Suprapubic skin (tissue), 4 donors: Measurements from ENCODE around the gene SESN1. TPM values are rescaled to one million over a fixed set of nuclear protein-coding genes. Genes with fewer than 3 reads are reported as not detected.

Experiments used
- DNase-seq, 2 donors: peaks; one replicate each; pipeline ENCODE4 v3.0.0-alpha.2; 2019; ENCODE audit warnings: low spot score in 2 of 2
- H3K27ac ChIP-seq: fragments of 200-600 bp; sonication (generic); one replicate; pipeline ENCODE4 v1.5.1; 2019
- H3K27me3 ChIP-seq: fragments of 200-600 bp; sonication (generic); one replicate; pipeline ENCODE4 v1.5.1; 2019
- H3K36me3 ChIP-seq: fragments of 200-600 bp; sonication (generic); one replicate; pipeline ENCODE4 v1.5.1; 2019
- H3K4me1 ChIP-seq: fragments of 200-600 bp; sonication (generic); one replicate; pipeline ENCODE4 v1.5.1; 2019
- H3K4me3 ChIP-seq: fragments of 200-600 bp; sonication (generic); one replicate; pipeline ENCODE4 v1.5.1; 2019; ENCODE audit warnings: mild to moderate bottlenecking
- H3K9me3 ChIP-seq: fragments of 200-600 bp; sonication (generic); one replicate; pipeline ENCODE4 v1.5.1; 2019
- CTCF ChIP-seq, 2 donors: fragments of 200-600 bp in 1 of 2; fragments of 450-650 bp in 1 of 2; sonication (generic) in 1 of 2; IDR thresholded peaks; one replicate each; pipeline ENCODE4 v1.5.1; 2016 to 2019; ENCODE audit warnings: antibody characterized with exemption in 2 of 2, mild to moderate bottlenecking in 1 of 2, moderate library complexity in 1 of 2
- EP300 ChIP-seq: sonication (generic); formaldehyde crosslinking; IDR thresholded peaks from one replicate; pipeline ENCODE4 v1.6.1; 2017; ENCODE audit warnings: antibody characterized with exemption
- POLR2A ChIP-seq, 2 donors: fragments of 450-650 bp; IDR thresholded peaks; one replicate each; pipeline ENCODE4 v1.6.1; 2017; ENCODE audit warnings: antibody characterized with exemption in 2 of 2, mild to moderate bottlenecking in 2 of 2, moderate library complexity in 2 of 2
- POLR2AphosphoS5 ChIP-seq, 3 donors: sonication (generic); formaldehyde crosslinking; IDR thresholded peaks; one replicate each; pipeline ENCODE4 v1.6.1; 2017; ENCODE audit warnings: antibody characterized with exemption in 3 of 3
- WGBS: methylation state at CpG from one replicate; pipeline ENCODE4 v1.1.5; 2018; 5-methylcytosine and 5-hydroxymethylcytosine counted together
- total RNA-seq, 4 donors: library from RNA; depleted of rRNA; stranded (reverse); fragments of >200 nt; gene quantifications; one replicate each; pipeline ENCODE4 v1.1.0, GENCODE V29; 2016

Gene SESN1
- total RNA-seq, 4 donors from 2014 or later: 70.7 to 207 (median 86.7) TPM

- H3K27ac ChIP-seq: no peak overlapping the region
- peaks cover 45% of the 10 kb centered on the region for H3K4me1 ChIP-seq
Measured at GRCh38 chr6:108952776-108953486, 141.7 kb downstream of the SESN1 start.

GRCh38 chr6:108951351-108951953 is 143.2 kb downstream of the SESN1 start:
- DNase-seq: no peak
- TF ChIP-seq EP300 (no peak), CTCF (IDR thresholded peaks at IDR 0.05) (no peak), POLR2AphosphoS5 (IDR thresholded peaks at IDR 0.05) (no peak), POLR2A (IDR thresholded peaks at IDR 0.05) (no peak)
- 46% methylated on average over 16 of the region's 16 CpGs for WGBS

More at GRCh38 chr6:108952776-108953486, 141.7 kb downstream of the SESN1 start:
- no peak for DNase-seq
- Histone ChIP-seq H3K27me3 (no peaks in the 10 kb centered on the region), H3K36me3 (no peaks in the 10 kb centered on the region), H3K9me3 (no peaks in the 10 kb centered on the region), H3K4me3 (no peak overlapping the region)
- 41% methylated on average over 25 of the region's 27 CpGs for WGBS
- TF ChIP-seq POLR2A (IDR thresholded peaks at IDR 0.05) (no peak), CTCF (IDR thresholded peaks at IDR 0.05) (no peak), POLR2AphosphoS5 (IDR thresholded peaks at IDR 0.05) (no peak), EP300 (no peak)

GRCh38 chr6:108948181-108948661 is 146.4 kb downstream of the SESN1 start:
- Histone ChIP-seq H3K9me3 (no peaks in the 10 kb centered on the region), H3K4me3 (no peak overlapping the region), H3K27ac (peak overlapping the region; percentile 90), H3K27me3 (no peaks in the 10 kb centered on the region), H3K4me1 (peaks cover 87% of the 10 kb centered on the region), H3K36me3 (no peaks in the 10 kb centered on the region)
- 43% methylated on average over 7 of the region's 7 CpGs for WGBS
- DNase-seq: no peak
- TF ChIP-seq CTCF (IDR thresholded peaks at IDR 0.05) (no peak), POLR2AphosphoS5 (IDR thresholded peaks at IDR 0.05) (no peak), POLR2A (IDR thresholded peaks at IDR 0.05) (no peak), EP300 (no peak)

More at GRCh38 chr6:108951351-108951953, 143.2 kb downstream of the SESN1 start:
- Histone ChIP-seq H3K4me1 (peaks cover 59% of the 10 kb centered on the region), H3K4me3 (no peak overlapping the region), H3K36me3 (no peaks in the 10 kb centered on the region), H3K27ac (peak overlapping the region; percentile 28), H3K27me3 (no peaks in the 10 kb centered on the region), H3K9me3 (no peaks in the 10 kb centered on the region)

DNA sequence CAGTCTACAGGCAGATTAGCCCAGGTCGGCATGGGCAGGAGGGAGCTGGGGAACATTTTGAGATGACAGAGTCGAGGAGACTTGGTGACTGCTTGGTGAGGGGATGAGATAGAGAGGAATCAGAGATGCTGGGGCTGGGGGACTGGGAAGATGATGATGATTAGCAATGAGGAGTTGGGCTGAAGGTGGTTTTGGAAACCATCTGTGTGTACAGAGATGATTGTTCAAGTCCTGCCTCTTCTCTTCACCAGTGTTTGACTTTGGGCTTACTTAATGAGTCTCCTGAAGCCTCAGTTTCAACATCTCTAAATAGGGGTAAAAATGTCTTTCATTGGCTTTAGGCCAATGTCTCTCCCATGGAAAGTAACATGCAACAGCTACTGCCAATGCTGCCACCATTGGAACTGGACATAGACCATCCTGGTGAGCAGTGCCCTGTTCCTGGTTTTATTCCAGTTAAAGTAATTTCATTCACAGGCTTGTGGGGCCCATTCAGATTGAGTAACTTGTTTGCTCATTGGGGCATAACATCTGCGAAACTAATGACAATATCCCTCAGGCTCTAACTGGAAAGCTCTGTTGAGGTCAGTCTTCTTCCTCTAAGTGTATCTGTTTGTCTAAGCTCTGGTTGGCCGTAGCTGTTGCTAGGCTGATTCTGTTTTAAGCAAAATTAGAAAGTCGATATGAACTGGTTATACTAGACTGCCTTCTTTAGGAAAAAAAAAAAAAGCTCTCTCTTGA is 147.4 kb downstream of the SESN1 start:
- 32% methylated on average over 5 of the region's 5 CpGs for WGBS
- Histone ChIP-seq H3K27ac (peak overlapping the region; percentile 90), H3K9me3 (no peaks in the 10 kb centered on the region), H3K4me1 (peaks cover 87% of the 10 kb centered on the region), H3K27me3 (no peaks in the 10 kb centered on the region), H3K4me3 (no peak overlapping the region), H3K36me3 (no peaks in the 10 kb centered on the region)
- TF ChIP-seq POLR2A (IDR thresholded peaks at IDR 0.05) (no peak), POLR2AphosphoS5 (IDR thresholded peaks at IDR 0.05) (peak in 2 of 3 donors; percentile 63 to 69)
- DNase-seq: no peak

- Histone ChIP-seq H3K4me1 (peaks cover 89% of the 10 kb centered on the region), H3K36me3 (no peaks in the 10 kb centered on the region), H3K27me3 (no peaks in the 10 kb centered on the region), H3K9me3 (no peaks in the 10 kb centered on the region), H3K27ac (peak overlapping the region; percentile 90), H3K4me3 (no peak overlapping the region)
- DNase-seq: no peak
- no peak for TF ChIP-seq CTCF (IDR thresholded peaks at IDR 0.05)
- no peak for TF ChIP-seq POLR2A (IDR thresholded peaks at IDR 0.05)
- no peak for TF ChIP-seq POLR2AphosphoS5 (IDR thresholded peaks at IDR 0.05)
- no peak for TF ChIP-seq EP300
- WGBS: 28% methylated on average over 3 of the region's 3 CpGs
Measured at GRCh38 chr6:108946695-108947094, 148.0 kb downstream of the SESN1 start.
